GM23338 (cell line): Measurements from ENCODE around the gene AGBL2. TPM values are rescaled to one million over a fixed set of nuclear protein-coding genes. Genes with fewer than 3 reads are reported as not detected.
"Not testable (repeated sequence)": the region's sequence is repeated elsewhere in the genome, so short reads cannot be mapped to it uniquely, and the experiment has no call there.

Experiments used
- ATAC-seq: fragments of 200-7000 bp; cut with Tn5 transposase; 3 replicates; pipeline ENCODE4 v1.9.1; 2020
- DNase-seq: peaks from one replicate; pipeline ENCODE4 v3.0.0-alpha.2; 2015; ENCODE audit warnings: low spot score
- H2AFZ ChIP-seq: fragments of 200-600 bp; sonication (generic); 2 replicates; pipeline ENCODE4 v1.8.0; 2016; ENCODE audit warnings: antibody characterized with exemption, mild to moderate bottlenecking, moderate library complexity
- H3F3A ChIP-seq: fragments of 200-600 bp; sonication (generic); replicated peaks from 2 replicates; pipeline ENCODE4 v1.8.0; 2017; ENCODE audit warnings: antibody characterized with exemption, mixed run types, low read depth
- H3K27ac ChIP-seq: fragments of 200-600 bp; sonication (generic); 2 replicates; pipeline ENCODE4 v1.6.1; 2016; ENCODE audit warnings: low read depth
- H3K27me3 ChIP-seq: fragments of 200-600 bp; sonication (generic); 2 replicates; pipeline ENCODE4 v1.8.0; 2016; ENCODE audit warnings: mild to moderate bottlenecking, mixed run types, moderate library complexity; ENCODE audit not compliant: insufficient read depth
- H3K36me3 ChIP-seq: fragments of 200-600 bp; sonication (generic); 2 replicates; pipeline ENCODE4 v1.8.0; 2016; ENCODE audit warnings: mild to moderate bottlenecking; ENCODE audit not compliant: insufficient read depth
- H3K4me1 ChIP-seq: fragments of 200-600 bp; sonication (generic); 2 replicates; pipeline ENCODE4 v1.8.0; 2016; ENCODE audit warnings: mild to moderate bottlenecking, moderate library complexity; ENCODE audit not compliant: insufficient read depth
- H3K4me2 ChIP-seq: fragments of 200-600 bp; sonication (generic); 2 replicates; pipeline ENCODE4 v1.7.1; 2017; ENCODE audit warnings: mixed run types
- H3K4me3 ChIP-seq: fragments of 200-600 bp; sonication (generic); 2 replicates; pipeline ENCODE4 v1.6.1; 2016; ENCODE audit warnings: mixed run types
- H3K79me2 ChIP-seq: fragments of 200-600 bp; sonication (generic); replicated peaks from 2 replicates; pipeline ENCODE4 v1.8.0; 2017; ENCODE audit warnings: mild to moderate bottlenecking; ENCODE audit not compliant: insufficient read depth
- H3K9me2 ChIP-seq: fragments of 200-600 bp; sonication (generic); 2 replicates; pipeline ENCODE4 v1.8.0; 2017; ENCODE audit not compliant: insufficient read depth
- H4K20me1 ChIP-seq: fragments of 200-600 bp; sonication (generic); replicated peaks from 2 replicates; pipeline ENCODE4 v1.8.0; 2017; ENCODE audit warnings: mild to moderate bottlenecking; ENCODE audit not compliant: insufficient read depth
- H3K27ac Mint-ChIP-seq: 2 replicates; pipeline ENCODE4 v1.8.0; 2020; ENCODE audit warnings: inconsistent platforms, mild to moderate bottlenecking, moderate library complexity, mixed read lengths
- H3K27me3 Mint-ChIP-seq: 3 replicates; pipeline ENCODE4 v1.8.0; 2022; ENCODE audit warnings: low read depth, mild to moderate bottlenecking, moderate library complexity, mixed read lengths, inconsistent platforms; ENCODE audit not compliant: insufficient read depth, poor library complexity
- H3K36me3 Mint-ChIP-seq: 3 replicates; pipeline ENCODE4 v1.8.0; 2021; ENCODE audit warnings: low read depth, mild to moderate bottlenecking, inconsistent platforms, moderate library complexity, mixed read lengths
- H3K4me1 Mint-ChIP-seq: 3 replicates; pipeline ENCODE4 v1.8.0; 2020; ENCODE audit warnings: mild to moderate bottlenecking, inconsistent platforms, mixed read lengths
- H3K4me3 Mint-ChIP-seq: 3 replicates; pipeline ENCODE4 v1.8.0; 2021; ENCODE audit warnings: moderate library complexity, mild to moderate bottlenecking, inconsistent platforms, mixed read lengths
- H3K9me3 Mint-ChIP-seq: 3 replicates; pipeline ENCODE4 v1.8.0; 2020; ENCODE audit warnings: moderate library complexity, mild to moderate bottlenecking, inconsistent platforms, mixed read lengths
- CREB1 ChIP-seq: fragments of 250-450 bp; sonication (Bioruptor Pico); IDR thresholded peaks from 2 replicates; pipeline ENCODE4 v1.5.0; 2020; ENCODE audit warnings: low read depth, mild to moderate bottlenecking, moderate library complexity
- EZH2 ChIP-seq: fragments of 200-600 bp; sonication (generic); IDR thresholded peaks from one replicate; pipeline ENCODE4 v1.8.0; 2017; ENCODE audit warnings: antibody characterized with exemption, mild to moderate bottlenecking, low read depth; ENCODE audit not compliant: unreplicated experiment
- NANOG ChIP-seq: IDR thresholded peaks from 2 replicates; pipeline ENCODE4 v1.6.1; 2016; ENCODE audit warnings: antibody characterized with exemption, borderline replicate concordance
- ZNF114 ChIP-seq: fragments of 250-450 bp; sonication (Bioruptor Pico); IDR thresholded peaks from 2 replicates; pipeline ENCODE4 v1.5.0; 2020; ENCODE audit warnings: mild to moderate bottlenecking, moderate library complexity
- polyA plus RNA-seq: library from polyadenylated mRNA; unstranded; fragments of >200 nt; fragmentation: Nextera tagmentation; extraction: Ambion mirVana; gene quantifications from 2 replicates; pipeline ENCODE4 v1.2.1, GENCODE V29; 2016
- total RNA-seq: library from RNA; depleted of rRNA; stranded (reverse); fragments of >200 nt; shearing (Covaris generic); gene quantifications from 2 replicates; pipeline ENCODE4 v1.2.3, GENCODE V29; 2014
- TF ChIP-seq, protein P1 (sequence below), 2 experiments: fragments of 200-600 bp in 1 of 2; sonication (generic) in 1 of 2; conservative IDR thresholded peaks; 2 replicates each; pipeline versions ENCODE4 v1.5.1 to v1.6.1; 2016 to 2017; ENCODE audit warnings: antibody characterized with exemption in 2 of 2, low read depth in 2 of 2, mild to moderate bottlenecking in 2 of 2, moderate library complexity in 1 of 2
- TF ChIP-seq, protein P2 (sequence below): IDR thresholded peaks from 2 replicates; pipeline ENCODE4 v1.6.1; 2016; ENCODE audit warnings: antibody characterized with exemption
- TF ChIP-seq, protein P3 (sequence below): IDR thresholded peaks from one replicate; pipeline ENCODE4 v1.6.1; 2018; ENCODE audit warnings: antibody characterized with exemption; ENCODE audit not compliant: unreplicated experiment

Gene AGBL2
- total and polyA plus RNA-seq, 2 experiments from 2014 or later = 5.1 to 5.6 TPM

DNA sequence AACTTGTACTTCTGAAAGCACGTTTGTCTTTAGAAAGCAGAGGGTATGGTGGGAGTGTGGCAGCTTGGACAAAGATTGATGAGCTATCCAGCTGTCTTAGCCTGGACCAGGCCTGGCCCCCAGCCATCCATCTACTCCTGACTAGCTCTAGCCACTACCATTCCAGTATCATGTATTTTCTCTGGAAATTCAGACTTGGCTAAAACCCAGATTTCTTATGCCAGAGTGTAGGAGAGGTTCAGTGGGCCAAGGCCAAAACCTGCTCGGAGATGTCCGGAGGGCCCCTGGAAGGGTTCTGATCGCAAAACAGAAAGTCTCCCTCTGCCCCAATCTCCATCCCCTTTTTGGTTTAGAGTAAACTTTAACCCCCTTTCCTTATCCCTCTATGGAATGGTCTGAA is 48.0 kb downstream of the AGBL2 start:
- no peaks in the 10 kb centered on the region for H3K9me3 Mint-ChIP-seq
- H3K4me3 Mint-ChIP-seq = no peak overlapping the region
- no peaks in the 10 kb centered on the region for H3K36me3 Mint-ChIP-seq
- H3K4me1 Mint-ChIP-seq = peaks cover 4% of the 10 kb centered on the region; the same call in 1 of the 3 replicates
- DNase-seq (no peak), ATAC-seq (no peak)
- Histone ChIP-seq H3K4me2 (no peak overlapping the region), H3F3A (no peaks in the 10 kb centered on the region), H3K4me1 (no peaks in the 10 kb centered on the region), H3K79me2 (no peaks in the 10 kb centered on the region), H3K27ac (no peak overlapping the region), H3K4me3 (no peak overlapping the region), H4K20me1 (no peaks in the 10 kb centered on the region), H2AFZ (no peak overlapping the region), H3K27me3 (no peaks in the 10 kb centered on the region), H3K9me2 (no peaks in the 10 kb centered on the region), H3K36me3 (no peaks in the 10 kb centered on the region)
- no peak overlapping the region for H3K27ac Mint-ChIP-seq
- no peaks in the 10 kb centered on the region for H3K27me3 Mint-ChIP-seq
- TF ChIP-seq, protein P1, sequence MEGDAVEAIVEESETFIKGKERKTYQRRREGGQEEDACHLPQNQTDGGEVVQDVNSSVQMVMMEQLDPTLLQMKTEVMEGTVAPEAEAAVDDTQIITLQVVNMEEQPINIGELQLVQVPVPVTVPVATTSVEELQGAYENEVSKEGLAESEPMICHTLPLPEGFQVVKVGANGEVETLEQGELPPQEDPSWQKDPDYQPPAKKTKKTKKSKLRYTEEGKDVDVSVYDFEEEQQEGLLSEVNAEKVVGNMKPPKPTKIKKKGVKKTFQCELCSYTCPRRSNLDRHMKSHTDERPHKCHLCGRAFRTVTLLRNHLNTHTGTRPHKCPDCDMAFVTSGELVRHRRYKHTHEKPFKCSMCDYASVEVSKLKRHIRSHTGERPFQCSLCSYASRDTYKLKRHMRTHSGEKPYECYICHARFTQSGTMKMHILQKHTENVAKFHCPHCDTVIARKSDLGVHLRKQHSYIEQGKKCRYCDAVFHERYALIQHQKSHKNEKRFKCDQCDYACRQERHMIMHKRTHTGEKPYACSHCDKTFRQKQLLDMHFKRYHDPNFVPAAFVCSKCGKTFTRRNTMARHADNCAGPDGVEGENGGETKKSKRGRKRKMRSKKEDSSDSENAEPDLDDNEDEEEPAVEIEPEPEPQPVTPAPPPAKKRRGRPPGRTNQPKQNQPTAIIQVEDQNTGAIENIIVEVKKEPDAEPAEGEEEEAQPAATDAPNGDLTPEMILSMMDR (conservative IDR thresholded peaks at IDR 0.05; ENCODE audit: low read depth in 2 of 2) = no peak

DNA sequence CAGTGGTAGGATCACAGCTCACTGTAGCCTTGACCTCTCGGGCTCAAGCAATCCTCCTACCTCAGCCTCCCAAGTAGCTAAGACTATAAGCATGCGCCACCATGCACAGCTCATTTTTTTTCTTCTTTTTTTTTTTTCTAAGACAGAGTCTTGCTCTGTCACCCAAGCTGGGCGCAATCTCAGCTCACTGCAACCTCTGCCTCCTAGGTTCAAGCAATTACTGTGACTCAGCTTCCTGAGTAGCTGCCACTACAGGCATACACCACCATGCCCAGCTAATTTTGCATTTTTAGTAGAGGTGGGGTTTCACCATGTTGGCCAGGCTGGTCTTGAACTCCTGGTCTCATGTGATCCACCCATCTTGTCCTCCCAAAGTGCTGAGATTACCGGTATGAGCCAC is 50.2 kb downstream of the AGBL2 start:
- H3K4me1 Mint-ChIP-seq, H3K9me3 Mint-ChIP-seq, H3K27ac ChIP-seq, ATAC-seq, H3K36me3 Mint-ChIP-seq, DNase-seq, H3K4me1 ChIP-seq, H3K9me2 ChIP-seq, H3K79me2 ChIP-seq, H3K4me3 ChIP-seq, H3K27ac Mint-ChIP-seq, H3F3A ChIP-seq, H3K36me3 ChIP-seq, H2AFZ ChIP-seq, H3K27me3 Mint-ChIP-seq, H3K4me2 ChIP-seq, H3K27me3 ChIP-seq, H3K4me3 Mint-ChIP-seq, H4K20me1 ChIP-seq: not testable (repeated sequence)

DNA sequence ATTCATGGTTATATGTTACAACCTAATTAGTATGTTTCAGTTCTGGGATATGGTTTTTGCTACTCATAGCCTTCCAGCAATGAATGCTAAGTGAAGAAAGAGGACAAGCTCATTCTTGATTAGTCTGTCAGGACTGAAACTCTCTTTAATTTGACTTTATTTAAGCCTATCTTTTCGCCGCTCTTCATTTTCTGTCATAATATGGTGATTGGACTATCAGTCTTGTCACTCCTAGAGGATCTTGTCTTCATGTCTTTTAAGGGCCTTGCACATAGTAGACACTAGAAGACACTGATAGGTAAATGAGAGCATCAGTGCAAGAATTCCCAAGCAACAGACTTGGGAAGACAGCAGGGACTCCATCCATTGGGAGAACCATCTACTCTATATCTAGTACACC is 53.9 kb downstream of the AGBL2 start:
- no peaks in the 10 kb centered on the region for H4K20me1 ChIP-seq
- H3K4me1 ChIP-seq = no peaks in the 10 kb centered on the region
- no peak overlapping the region for H3K4me3 Mint-ChIP-seq
- no peak overlapping the region for H3K27ac Mint-ChIP-seq
- peaks cover 3% of the 10 kb centered on the region for H3K27me3 Mint-ChIP-seq
- H3K4me2 ChIP-seq = no peak overlapping the region
- DNase-seq (no peak), ATAC-seq (no peak)
- no peaks in the 10 kb centered on the region for H3K36me3 ChIP-seq
- no peaks in the 10 kb centered on the region for H3K36me3 Mint-ChIP-seq
- H3K79me2 ChIP-seq = no peaks in the 10 kb centered on the region
- H3K4me3 ChIP-seq = no peak overlapping the region
- no peaks in the 10 kb centered on the region for H3K9me3 Mint-ChIP-seq
- H2AFZ ChIP-seq = no peak overlapping the region
- H3F3A ChIP-seq = no peaks in the 10 kb centered on the region
- H3K9me2 ChIP-seq = no peaks in the 10 kb centered on the region
- H3K4me1 Mint-ChIP-seq = peaks cover 4% of the 10 kb centered on the region; the same call in 1 of the 3 replicates
- no peaks in the 10 kb centered on the region for H3K27me3 ChIP-seq
- no peak overlapping the region for H3K27ac ChIP-seq
- no peak for TF ChIP-seq NANOG
- TF ChIP-seq EZH2 = no peak
- TF ChIP-seq ZNF114 (CRISPR knock-in tag) = no peak
- no peak for TF ChIP-seq CREB1
- TF ChIP-seq, protein P2, sequence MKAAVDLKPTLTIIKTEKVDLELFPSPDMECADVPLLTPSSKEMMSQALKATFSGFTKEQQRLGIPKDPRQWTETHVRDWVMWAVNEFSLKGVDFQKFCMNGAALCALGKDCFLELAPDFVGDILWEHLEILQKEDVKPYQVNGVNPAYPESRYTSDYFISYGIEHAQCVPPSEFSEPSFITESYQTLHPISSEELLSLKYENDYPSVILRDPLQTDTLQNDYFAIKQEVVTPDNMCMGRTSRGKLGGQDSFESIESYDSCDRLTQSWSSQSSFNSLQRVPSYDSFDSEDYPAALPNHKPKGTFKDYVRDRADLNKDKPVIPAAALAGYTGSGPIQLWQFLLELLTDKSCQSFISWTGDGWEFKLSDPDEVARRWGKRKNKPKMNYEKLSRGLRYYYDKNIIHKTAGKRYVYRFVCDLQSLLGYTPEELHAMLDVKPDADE = no peak
- TF ChIP-seq, protein P3, sequence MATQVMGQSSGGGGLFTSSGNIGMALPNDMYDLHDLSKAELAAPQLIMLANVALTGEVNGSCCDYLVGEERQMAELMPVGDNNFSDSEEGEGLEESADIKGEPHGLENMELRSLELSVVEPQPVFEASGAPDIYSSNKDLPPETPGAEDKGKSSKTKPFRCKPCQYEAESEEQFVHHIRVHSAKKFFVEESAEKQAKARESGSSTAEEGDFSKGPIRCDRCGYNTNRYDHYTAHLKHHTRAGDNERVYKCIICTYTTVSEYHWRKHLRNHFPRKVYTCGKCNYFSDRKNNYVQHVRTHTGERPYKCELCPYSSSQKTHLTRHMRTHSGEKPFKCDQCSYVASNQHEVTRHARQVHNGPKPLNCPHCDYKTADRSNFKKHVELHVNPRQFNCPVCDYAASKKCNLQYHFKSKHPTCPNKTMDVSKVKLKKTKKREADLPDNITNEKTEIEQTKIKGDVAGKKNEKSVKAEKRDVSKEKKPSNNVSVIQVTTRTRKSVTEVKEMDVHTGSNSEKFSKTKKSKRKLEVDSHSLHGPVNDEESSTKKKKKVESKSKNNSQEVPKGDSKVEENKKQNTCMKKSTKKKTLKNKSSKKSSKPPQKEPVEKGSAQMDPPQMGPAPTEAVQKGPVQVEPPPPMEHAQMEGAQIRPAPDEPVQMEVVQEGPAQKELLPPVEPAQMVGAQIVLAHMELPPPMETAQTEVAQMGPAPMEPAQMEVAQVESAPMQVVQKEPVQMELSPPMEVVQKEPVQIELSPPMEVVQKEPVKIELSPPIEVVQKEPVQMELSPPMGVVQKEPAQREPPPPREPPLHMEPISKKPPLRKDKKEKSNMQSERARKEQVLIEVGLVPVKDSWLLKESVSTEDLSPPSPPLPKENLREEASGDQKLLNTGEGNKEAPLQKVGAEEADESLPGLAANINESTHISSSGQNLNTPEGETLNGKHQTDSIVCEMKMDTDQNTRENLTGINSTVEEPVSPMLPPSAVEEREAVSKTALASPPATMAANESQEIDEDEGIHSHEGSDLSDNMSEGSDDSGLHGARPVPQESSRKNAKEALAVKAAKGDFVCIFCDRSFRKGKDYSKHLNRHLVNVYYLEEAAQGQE = no peak
